NCI-H2107 treated with DMSO at 0.1 percent for 48 hours (cell line): ENCODE results near the gene ATP6V1A.

ENCODE experiments used
- DNase-seq: peaks from one replicate; lab custom pipeline; 2025; ENCODE audit not compliant: unreplicated experiment; lab: John Stamatoyannopoulos, UW

ATP6V1A gene

GRCh38 chr3:113746548-113747282 is at the start of gene ATP6V1A:
Gene ATP6V1A (plus strand): TSS chr3:113747035. CDS start chr3:113778754, 31,719 bp downstream.
- peak; percentile 97 for DNase-seq

DNA sequence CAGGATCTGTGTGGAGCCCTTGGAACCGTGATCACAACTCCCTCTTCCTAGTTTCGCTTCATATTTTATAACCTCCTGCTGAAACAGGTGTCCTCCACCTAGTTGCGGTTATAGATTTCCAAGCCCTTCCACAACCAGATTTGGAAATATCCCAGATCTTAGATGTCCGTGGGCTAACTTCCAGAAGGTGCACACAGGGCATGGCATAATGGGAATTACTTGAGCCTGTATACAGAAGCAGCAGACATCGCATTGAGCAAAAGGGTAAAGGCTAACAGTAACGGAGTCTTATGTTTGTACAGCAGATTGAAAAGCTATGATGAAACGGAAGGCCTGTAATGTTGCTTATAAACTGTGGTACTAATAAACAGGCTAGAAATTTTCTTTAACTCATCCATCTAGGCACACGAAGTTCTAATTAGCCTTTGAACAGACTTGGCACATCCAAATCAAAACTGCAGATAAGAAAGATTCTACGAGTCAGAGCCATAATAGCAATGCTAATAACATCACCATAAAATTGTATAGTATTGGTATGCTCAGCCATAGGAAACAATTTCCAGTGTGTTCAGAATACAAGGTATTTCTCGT is 49.2 kb upstream of the ATP6V1A start:
- no peak for DNase-seq

- no peak for DNase-seq
These were observed 48.6 kb upstream of the ATP6V1A start for GRCh38 chr3:113698213-113698742.

- no peak for DNase-seq
These were observed 47.9 kb upstream of the ATP6V1A start for GRCh38 chr3:113698956-113699355.

GRCh38 chr3:113707835-113708234 is 39.0 kb upstream of the ATP6V1A start:
- DNase-seq: no peak

- no peak for DNase-seq
These were observed 34.7 kb upstream of the ATP6V1A start for GRCh38 chr3:113712129-113712528.

GRCh38 chr3:113714702-113715101 is 32.1 kb upstream of the ATP6V1A start:
- DNase-seq: no peak

DNA sequence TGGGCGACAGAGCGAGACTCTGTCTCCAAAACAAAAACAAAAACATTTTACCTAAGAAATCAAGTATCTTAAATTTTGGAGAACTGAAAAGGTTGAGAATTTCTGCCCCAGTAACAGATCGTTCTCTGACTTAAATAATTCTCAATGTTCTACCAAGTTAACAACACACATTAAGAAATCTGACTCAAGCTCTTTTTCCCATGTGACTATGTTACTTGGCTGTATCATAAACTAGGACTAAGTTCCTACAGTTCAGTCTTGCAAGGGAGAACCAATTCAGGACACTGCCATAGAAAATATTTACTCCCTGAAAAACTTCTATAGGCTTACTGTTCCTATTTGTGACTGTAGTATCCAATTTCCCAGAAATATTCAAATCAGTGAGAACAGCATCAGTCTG is 29.5 kb upstream of the ATP6V1A start:
- no peak for DNase-seq

- no peak for DNase-seq
These were observed 29.0 kb upstream of the ATP6V1A start for GRCh38 chr3:113717818-113718217.

GRCh38 chr3:113719294-113719693 is 27.5 kb upstream of the ATP6V1A start:
- DNase-seq: no peak

DNA sequence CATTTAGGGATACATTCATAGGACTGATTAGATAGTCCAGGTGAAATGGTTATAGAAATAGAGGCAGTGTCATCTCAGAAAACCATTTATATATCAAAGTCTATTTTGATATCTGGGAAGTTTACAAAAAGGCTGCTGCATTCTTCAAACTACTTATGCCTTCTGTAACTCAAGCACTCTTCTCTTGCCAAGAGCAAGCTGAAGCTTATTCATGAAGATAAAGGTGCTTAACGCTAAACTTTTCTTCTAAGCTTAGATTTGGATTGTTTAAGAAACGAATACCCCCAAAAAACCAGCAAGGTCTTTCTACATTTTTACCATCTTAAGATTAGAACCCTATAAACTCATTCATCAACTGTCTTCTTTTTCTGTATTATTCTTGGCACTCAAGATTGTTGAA is 27.1 kb upstream of the ATP6V1A start:
- no peak for DNase-seq

GRCh38 chr3:113721636-113722035 is 25.2 kb upstream of the ATP6V1A start:
- DNase-seq: no peak

DNA sequence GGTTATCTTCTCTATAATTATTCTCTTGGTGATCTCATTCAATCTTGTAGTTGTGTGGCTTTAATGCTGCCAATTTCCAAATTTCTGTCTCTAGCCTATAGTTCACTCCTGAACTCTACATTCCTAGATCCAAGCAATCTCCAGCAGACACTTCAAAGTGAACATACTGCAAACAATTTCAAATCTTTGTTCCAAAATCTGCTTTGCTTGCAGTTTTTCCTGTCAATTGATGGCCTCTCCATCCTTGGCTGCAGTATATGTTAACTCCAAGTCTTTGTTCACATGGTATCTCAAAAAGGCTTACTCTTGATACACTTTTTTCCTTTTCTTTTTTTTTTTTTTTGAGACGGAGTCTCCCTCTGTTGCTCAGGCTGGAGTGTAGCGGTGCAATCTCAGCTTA is 18.2 kb upstream of the ATP6V1A start:
- no peak for DNase-seq

DNA sequence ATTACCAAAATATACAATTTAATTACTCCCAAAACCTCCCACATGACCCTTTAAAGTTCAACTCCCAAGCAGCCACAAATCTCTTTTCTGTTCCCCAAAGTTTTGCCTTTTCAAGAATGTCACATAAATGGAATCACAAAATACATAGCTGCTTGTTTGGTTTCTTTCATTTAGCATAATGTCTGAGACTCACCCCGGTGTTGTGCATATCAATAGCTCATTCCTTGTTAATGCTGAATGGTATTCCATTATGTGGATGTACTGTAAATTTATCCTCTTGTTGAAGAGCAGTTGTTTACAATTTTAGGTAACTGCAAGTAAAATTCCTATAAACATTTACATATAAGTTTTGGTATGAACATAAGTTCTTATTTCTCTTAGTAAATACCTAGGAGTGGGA is 16.3 kb upstream of the ATP6V1A start:
- no peak for DNase-seq

DNA sequence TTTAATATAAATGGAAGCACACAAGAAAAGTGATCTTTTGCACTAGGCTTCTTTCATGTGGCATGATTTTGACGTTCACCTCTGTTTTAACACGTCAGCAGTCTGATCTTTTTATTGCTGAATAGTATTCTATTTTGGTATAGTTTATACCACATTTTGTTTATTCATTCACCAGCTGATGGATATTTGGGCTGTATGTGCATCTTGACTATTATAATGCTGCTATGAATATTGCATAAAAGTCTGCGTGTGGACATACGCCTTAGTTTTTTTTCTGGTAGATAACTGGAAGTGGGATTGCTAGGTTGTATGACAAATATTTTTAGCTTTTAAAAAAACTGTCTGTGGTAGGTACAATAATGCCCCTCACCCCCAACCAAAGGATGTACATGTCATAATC is 15.1 kb upstream of the ATP6V1A start:
- DNase-seq: no peak

GRCh38 chr3:113736548-113737089 is 10.2 kb upstream of the ATP6V1A start:
- peak; percentile 40 for DNase-seq

GRCh38 chr3:113741086-113741485 is 5.7 kb upstream of the ATP6V1A start:
- no peak for DNase-seq

DNA sequence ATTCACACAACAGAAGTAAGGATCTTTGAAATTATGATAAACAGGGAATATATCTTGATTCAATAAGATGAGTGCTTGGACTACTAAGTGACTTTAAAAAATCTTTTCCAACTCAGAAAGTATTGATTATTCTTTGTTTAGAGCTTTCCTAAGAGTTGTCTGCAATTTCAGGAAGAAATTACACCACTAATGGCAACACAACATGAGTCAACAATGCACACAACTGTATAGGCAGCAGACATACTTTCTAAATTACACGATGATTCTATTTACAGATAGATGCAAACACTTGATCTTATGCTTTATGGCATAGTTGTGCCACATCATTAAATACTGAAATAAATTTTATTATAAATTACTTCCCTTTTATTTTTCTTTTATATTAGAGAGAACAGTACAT is 5.2 kb upstream of the ATP6V1A start:
- DNase-seq: no peak

GRCh38 chr3:113743006-113743630 is 3.7 kb upstream of the ATP6V1A start:
- no peak for DNase-seq

DNA sequence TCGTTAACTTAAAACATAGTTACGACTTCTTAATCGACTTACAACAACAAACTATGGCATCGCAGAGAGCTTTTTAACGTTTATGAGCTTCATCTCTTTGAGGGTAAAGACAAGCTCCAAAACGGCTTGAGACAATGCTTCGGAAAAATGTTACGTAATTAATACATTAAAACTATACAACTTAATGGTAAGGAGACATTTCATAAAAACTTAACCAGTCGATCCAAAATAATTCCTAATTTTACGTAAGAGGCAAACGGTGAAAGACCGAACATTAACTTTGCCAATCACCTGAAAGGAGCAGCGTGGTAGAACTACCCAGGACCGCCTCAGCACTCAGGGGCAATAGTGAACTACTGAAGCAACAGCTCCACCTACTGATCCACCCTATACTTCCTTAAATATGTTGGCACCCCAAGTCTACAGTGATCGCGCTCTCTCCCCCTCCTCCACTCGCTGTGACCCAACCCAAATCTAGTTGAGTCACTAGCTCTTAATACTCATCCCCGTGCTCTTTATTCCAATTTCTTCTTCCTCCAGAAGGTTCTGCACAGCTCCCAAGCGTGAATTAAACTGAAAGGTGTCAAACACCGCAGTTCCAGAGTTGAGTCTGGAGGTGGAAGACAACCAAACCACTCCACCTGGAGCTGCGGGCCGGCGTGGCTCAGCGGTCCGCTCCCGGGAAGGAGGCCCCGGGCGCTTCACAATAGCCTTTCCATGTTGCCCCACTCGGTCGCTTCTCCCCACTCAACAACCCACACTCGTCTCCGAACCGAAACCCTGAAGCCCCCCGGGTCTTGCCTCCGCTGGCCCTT is 1.7 kb upstream of the ATP6V1A start:
- peak; percentile 94 for DNase-seq
